HepG2 (cell line): ENCODE data around the gene ACBD3. TPM values are rescaled to one million over a fixed set of nuclear protein-coding genes. Genes with fewer than 3 reads are reported as not detected.

Source experiments
- ATAC-seq: fragments of 200-7000 bp; cut with Tn5 transposase; 3 replicates; pipeline ENCODE4 v1.9.1; 2020; ENCODE audit warnings: mild to moderate bottlenecking, moderate library complexity
- BruUV-seq: library from RNA; stranded (reverse); fragments of 400-500 nt; replicated peaks from 2 replicates; lab custom pipeline; 2021; lab: Mats Ljungman, UMichigan
- CTCF ChIA-PET: fragments of 300-600 bp; formaldehyde crosslinking; extraction: SDS; loops from one replicate; lab custom pipeline; 2021; ENCODE audit warnings: low total read pairs, inconsistent platforms, low intra/inter-chr PET ratio; lab: Yijun Ruan, JAX
- POLR2A ChIA-PET: fragments of 350-600 bp; sonication (Branson Sonifier 250); formaldehyde crosslinking; loops from one replicate; lab custom pipeline; 2020; ENCODE audit warnings: antibody characterized with exemption, inconsistent platforms; lab: Yijun Ruan, JAX
- DNase-seq: peaks from one replicate; pipeline ENCODE4 v3.0.0-alpha.2; 2015; ENCODE audit warnings: low spot score
- FAIRE-seq: peaks from 3 replicates; lab custom pipeline; 2011; peaks lifted over from hg19 to GRCh38; lab: Jason Lieb, UNC
- H2AFZ ChIP-seq: one replicate; pipeline ENCODE4 v1.6.1; 2011; ENCODE audit warnings: low read length, inconsistent platforms
- H3K27ac ChIP-seq: fragments of 300-600 bp; 3 replicates; pipeline ENCODE4 v1.8.0; 2011; ENCODE audit warnings: mixed run types, mild to moderate bottlenecking, mixed read lengths, low read length, inconsistent platforms; ENCODE audit not compliant: insufficient read depth; ENCODE audit errors: extremely low read length
- H3K27me3 ChIP-seq, 2 experiments: fragments of 200-600 bp in 1 of 2; 2 replicates in 1 of 2; 3 replicates in 1 of 2; pipeline versions ENCODE4 v1.6.0 to v1.8.0; 2011; ENCODE audit warnings: low read length in 2 of 2, mild to moderate bottlenecking in 2 of 2, moderate library complexity in 2 of 2, inconsistent platforms in 1 of 2; ENCODE audit not compliant: insufficient read depth in 2 of 2, control insufficient read depth in 1 of 2
- H3K36me3 ChIP-seq, 2 experiments: fragments of 200-600 bp in 1 of 2; replicated peaks in 1 of 2; 2 replicates in 1 of 2; 3 replicates in 1 of 2; pipeline versions ENCODE4 v1.5.1 to v1.8.0; 2011; ENCODE audit warnings: low read length in 2 of 2, inconsistent platforms in 1 of 2; ENCODE audit not compliant: insufficient read depth in 2 of 2, control insufficient read depth in 1 of 2
- H3K4me1 ChIP-seq: 2 replicates; pipeline ENCODE4 v1.5.1; 2012; ENCODE audit warnings: low read length, inconsistent platforms; ENCODE audit not compliant: insufficient read depth
- H3K4me2 ChIP-seq: 2 replicates; pipeline ENCODE4 v1.6.0; 2011; ENCODE audit warnings: low read depth, low read length, inconsistent platforms
- H3K4me3 ChIP-seq, 3 experiments: fragments of 200-600 bp in 1 of 3; sonication (generic), shearing (Covaris generic) in 1 of 3; replicated peaks in 1 of 3; 2 replicates each; pipeline ENCODE4 v1.5.1; 2011 to 2016; ENCODE audit warnings: low read length in 3 of 3, inconsistent platforms in 2 of 3, low read depth in 2 of 3, mild to moderate bottlenecking in 2 of 3, control low read depth in 1 of 3, mixed read lengths in 1 of 3; ENCODE audit not compliant: insufficient read depth in 1 of 3
- H3K79me2 ChIP-seq: one replicate; pipeline ENCODE4 v1.6.1; 2011; ENCODE audit warnings: low read length, inconsistent platforms; ENCODE audit not compliant: insufficient read depth
- H3K9ac ChIP-seq: 2 replicates; pipeline ENCODE4 v1.6.0; 2011; ENCODE audit warnings: mild to moderate bottlenecking, low read depth, low read length, inconsistent platforms; ENCODE audit not compliant: insufficient read depth
- H3K9me3 ChIP-seq: 2 replicates; pipeline ENCODE4 v1.5.1; 2012; ENCODE audit warnings: mild to moderate bottlenecking, low read length
- H4K20me1 ChIP-seq: 2 replicates; pipeline ENCODE4 v1.6.0; 2011; ENCODE audit warnings: inconsistent platforms, mild to moderate bottlenecking, low read length, moderate library complexity; ENCODE audit not compliant: insufficient read depth
- ATF1 ChIP-seq: IDR thresholded peaks from 2 replicates; pipeline ENCODE4 v1.6.1; 2016; ENCODE audit warnings: mild to moderate bottlenecking, control low read depth
- ATRX ChIP-seq: sonication (generic); formaldehyde crosslinking; IDR thresholded peaks from 2 replicates; pipeline ENCODE4 v1.4.0; 2020; ENCODE audit warnings: missing genetic modification reagents, borderline replicate concordance
- FOXC1 ChIP-seq: sonication (generic); formaldehyde crosslinking; IDR thresholded peaks from 2 replicates; pipeline ENCODE4 v1.8.0; 2022; ENCODE audit warnings: mild to moderate bottlenecking, missing genetic modification reagents, borderline replicate concordance
- MED13 ChIP-seq: sonication (generic); formaldehyde crosslinking; IDR thresholded peaks from 2 replicates; pipeline ENCODE4 v1.5.0; 2020; ENCODE audit warnings: missing genetic modification reagents
- MTF2 ChIP-seq: sonication (generic); formaldehyde crosslinking; IDR thresholded peaks from 2 replicates; pipeline ENCODE4 v1.5.0; 2020; ENCODE audit warnings: missing genetic modification reagents, borderline replicate concordance
- RERE ChIP-seq: IDR thresholded peaks from 2 replicates; pipeline ENCODE4 v1.6.1; 2016; ENCODE audit warnings: low read depth, missing genetic modification reagents, missing compliant biosample characterization
- TOPORS ChIP-seq: sonication (generic); formaldehyde crosslinking; IDR thresholded peaks from 2 replicates; pipeline ENCODE4 v1.8.0; 2023; ENCODE audit warnings: mild to moderate bottlenecking, missing genetic modification reagents
- ZC3H13 ChIP-seq: sonication (generic); formaldehyde crosslinking; IDR thresholded peaks from 2 replicates; pipeline ENCODE4 v1.8.1; 2023; ENCODE audit warnings: mild to moderate bottlenecking, missing genetic modification reagents, moderate library complexity
- ZNF17 ChIP-seq: sonication (generic); formaldehyde crosslinking; IDR thresholded peaks from 2 replicates; pipeline ENCODE4 v1.5.0; 2020; ENCODE audit warnings: mild to moderate bottlenecking, missing genetic modification reagents
- WGBS: methylation state at CpG from one replicate; pipeline ENCODE4 v1.1.6; 2017; ENCODE audit warnings: low lambda C conversion rate; 5-methylcytosine and 5-hydroxymethylcytosine counted together
- in situ Hi-C: cut with HindIII; loops from 2 replicates; pipeline ENCODE4 v1.10.0; 2017; ENCODE audit warnings: low pct_unique_long_range_greater_than_20kb; ENCODE audit not compliant: extremely low pct_ligation_motif_present
- intact Hi-C: fragments of 100-400 bp; cut with micrococcal nuclease; formaldehyde crosslinking; loops from one replicate; pipeline ENCODE4 v1.10.0; 2022; ENCODE audit not compliant: unreplicated experiment
- polyA plus RNA-seq, 8 experiments: library from polyadenylated mRNA; depleted of rRNA in 3 of 8; stranded (reverse) in 7 of 8; unstranded in 1 of 8; fragments of >200 nt; fragmentation: Illumina TruSeq in 4 of 8; extraction: Trizol in 4 of 8; gene quantifications; 2 replicates each; pipeline versions ENCODE4 v1.2.1 to v1.2.3, GENCODE V29; 2011 to 2016; ENCODE audit warnings: low read depth in 4 of 8, missing spikeins in 1 of 8, mixed read lengths in 1 of 8; ENCODE audit not compliant: insufficient read depth in 1 of 8
- total RNA-seq, 5 experiments: library from RNA; depleted of rRNA; stranded (reverse); fragments of >200 nt; fragmentation: Illumina TruSeq; extraction: Trizol; gene quantifications; 2 replicates each; pipeline ENCODE4 v1.2.3, GENCODE V29; 2016; ENCODE audit warnings: low read depth in 1 of 5
- TF ChIP-seq, protein P1 (sequence below): IDR thresholded peaks from 2 replicates; pipeline ENCODE4 v1.6.1; 2016; ENCODE audit warnings: low read depth, borderline replicate concordance
- TF ChIP-seq, protein P2 (sequence below): IDR thresholded peaks from 2 replicates; pipeline ENCODE4 v1.6.1; 2016; ENCODE audit warnings: missing compliant biosample characterization, missing genetic modification reagents, borderline replicate concordance
- TF ChIP-seq, protein P3 (sequence below): sonication (generic); formaldehyde crosslinking; IDR thresholded peaks from 2 replicates; pipeline ENCODE4 v1.4.0; 2020; ENCODE audit warnings: mild to moderate bottlenecking, missing genetic modification reagents

Gene ACBD3
- total and polyA plus RNA-seq, 2 of the 13 experiments (the other 11 are each of a cell fraction or from before 2014, with no cell fraction given), result 24.3 to 39.3 TPM

- in situ Hi-C loops (loop anchor here (5.0 kb wide), 1 partner anchor 54 kb away; the partner anchor contains the start of gene ACBD3), intact Hi-C loops (no loop called here)
- no peaks in the 10 kb centered on the region for H3K27me3 ChIP-seq
- no TSS peak for BruUV-seq
- ChIA-PET POLR2A (no interaction called here), CTCF (no interaction called here)
- DNase-seq (no peak), ATAC-seq (no peak), FAIRE-seq (no peak)
- H3K4me2 ChIP-seq, result no peak overlapping the region
- H3K9ac ChIP-seq, result no peak overlapping the region
- H3K79me2 ChIP-seq, result no peaks in the 10 kb centered on the region
- no peak overlapping the region; a peak in 1 of 6 replicates for H3K4me3 ChIP-seq
- H3K9me3 ChIP-seq, result no peaks in the 10 kb centered on the region
- no peak overlapping the region for H3K27ac ChIP-seq
- H3K36me3 ChIP-seq, result no peaks in the 10 kb centered on the region
- no peaks in the 10 kb centered on the region for H4K20me1 ChIP-seq
- no peak overlapping the region for H2AFZ ChIP-seq
- WGBS, result 61% methylated on average over 16 of the region's 17 CpGs
- H3K4me1 ChIP-seq, result peaks cover 62% of the 10 kb centered on the region
- TF ChIP-seq, protein P1, sequence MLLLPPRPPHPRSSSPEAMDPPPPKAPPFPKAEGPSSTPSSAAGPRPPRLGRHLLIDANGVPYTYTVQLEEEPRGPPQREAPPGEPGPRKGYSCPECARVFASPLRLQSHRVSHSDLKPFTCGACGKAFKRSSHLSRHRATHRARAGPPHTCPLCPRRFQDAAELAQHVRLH (CRISPR knock-in tag), result no peak
- TF ChIP-seq MED13 (CRISPR knock-in tag), result no peak
- no peak for TF ChIP-seq ATRX (CRISPR knock-in tag)
- TF ChIP-seq RERE (CRISPR knock-in tag), result no peak
- TF ChIP-seq, protein P2, sequence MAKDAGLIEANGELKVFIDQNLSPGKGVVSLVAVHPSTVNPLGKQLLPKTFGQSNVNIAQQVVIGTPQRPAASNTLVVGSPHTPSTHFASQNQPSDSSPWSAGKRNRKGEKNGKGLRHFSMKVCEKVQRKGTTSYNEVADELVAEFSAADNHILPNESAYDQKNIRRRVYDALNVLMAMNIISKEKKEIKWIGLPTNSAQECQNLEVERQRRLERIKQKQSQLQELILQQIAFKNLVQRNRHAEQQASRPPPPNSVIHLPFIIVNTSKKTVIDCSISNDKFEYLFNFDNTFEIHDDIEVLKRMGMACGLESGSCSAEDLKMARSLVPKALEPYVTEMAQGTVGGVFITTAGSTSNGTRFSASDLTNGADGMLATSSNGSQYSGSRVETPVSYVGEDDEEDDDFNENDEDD (CRISPR knock-in tag), result no peak
- TF ChIP-seq ATF1, result no peak
- TF ChIP-seq TOPORS (CRISPR knock-in tag), result no peak
- TF ChIP-seq ZNF17, result no peak
- no peak for TF ChIP-seq MTF2
- no peak for TF ChIP-seq ZC3H13 (CRISPR knock-in tag)
- TF ChIP-seq, protein P3, sequence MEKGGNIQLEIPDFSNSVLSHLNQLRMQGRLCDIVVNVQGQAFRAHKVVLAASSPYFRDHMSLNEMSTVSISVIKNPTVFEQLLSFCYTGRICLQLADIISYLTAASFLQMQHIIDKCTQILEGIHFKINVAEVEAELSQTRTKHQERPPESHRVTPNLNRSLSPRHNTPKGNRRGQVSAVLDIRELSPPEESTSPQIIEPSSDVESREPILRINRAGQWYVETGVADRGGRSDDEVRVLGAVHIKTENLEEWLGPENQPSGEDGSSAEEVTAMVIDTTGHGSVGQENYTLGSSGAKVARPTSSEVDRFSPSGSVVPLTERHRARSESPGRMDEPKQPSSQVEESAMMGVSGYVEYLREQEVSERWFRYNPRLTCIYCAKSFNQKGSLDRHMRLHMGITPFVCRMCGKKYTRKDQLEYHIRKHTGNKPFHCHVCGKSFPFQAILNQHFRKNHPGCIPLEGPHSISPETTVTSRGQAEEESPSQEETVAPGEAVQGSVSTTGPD (CRISPR knock-in tag), result no peak
- TF ChIP-seq FOXC1, result no peak
- TF ChIP-seq, all 625 proteins: peak for 0
These were observed 53.6 kb downstream of the ACBD3 start for GRCh38 chr1:226132728-226133503.
